NCI-H510A treated with DMSO at 0.1 percent for 48 hours (cell line): ENCODE measurements around the gene ZNF500.
A peak's percentile ranks its signal among the peaks of the same experiment; 100 is the strongest.
"Not testable (repeated sequence)": the region's sequence is repeated elsewhere in the genome, so short reads cannot be mapped to it uniquely, and the experiment has no call there.

Source experiments
- DNase-seq: peaks from one replicate; lab custom pipeline; 2025; lab: John Stamatoyannopoulos, UW

ZNF500 gene

GRCh38 chr16:4796982-4797804 lies 30.2 kb upstream of the ZNF500 start:
- DNase-seq = no peak

- no peak for DNase-seq
Measured at GRCh38 chr16:4795828-4796572, 29.0 kb upstream of the ZNF500 start.

- DNase-seq = peak; percentile 51
Measured at GRCh38 chr16:4795181-4795827, 28.3 kb upstream of the ZNF500 start, which contains the start of gene SMIM22. Gene SMIM22, plus strand, starts transcription at chr16:4795369. Its CDS starts 366 bp downstream, at chr16:4795735.

- DNase-seq = no peak
Measured at GRCh38 chr16:4792951-4793513, 26.1 kb upstream of the ZNF500 start.

GRCh38 chr16:4790871-4791270 lies 23.9 kb upstream of the ZNF500 start:
- DNase-seq = no peak

- no peak for DNase-seq
Measured at GRCh38 chr16:4790261-4790660, 23.3 kb upstream of the ZNF500 start.

- DNase-seq = no peak
Measured at GRCh38 chr16:4788910-4789309, 21.9 kb upstream of the ZNF500 start.

GRCh38 chr16:4788489-4788889 lies 21.5 kb upstream of the ZNF500 start:
- DNase-seq = peak; percentile 45

GRCh38 chr16:4787627-4788482 lies 20.9 kb upstream of the ZNF500 start, which contains the start of gene SEPTIN12:
Gene SEPTIN12, minus strand, starts transcription at chr16:4788345. Its CDS starts 700 bp downstream, at chr16:4787645.
- no peak for DNase-seq

GRCh38 chr16:4787068-4787467 lies 20.1 kb upstream of the ZNF500 start:
- no peak for DNase-seq

GRCh38 chr16:4785758-4786433 lies 18.9 kb upstream of the ZNF500 start:
- no peak for DNase-seq

- DNase-seq = not testable (repeated sequence)
Measured at GRCh38 chr16:4784444-4784987, 17.6 kb upstream of the ZNF500 start.

- DNase-seq = no peak
Measured at GRCh38 chr16:4783951-4784336, 17.0 kb upstream of the ZNF500 start.

GRCh38 chr16:4783251-4783950 lies 16.4 kb upstream of the ZNF500 start:
- no peak for DNase-seq

GRCh38 chr16:4780235-4780634 lies 13.3 kb upstream of the ZNF500 start:
- no peak for DNase-seq

GRCh38 chr16:4778050-4778392 lies 11.1 kb upstream of the ZNF500 start:
- no peak for DNase-seq

GRCh38 chr16:4777339-4778049 lies 10.5 kb upstream of the ZNF500 start:
- no peak for DNase-seq

- no peak for DNase-seq
Measured at GRCh38 chr16:4776141-4776705, 9.3 kb upstream of the ZNF500 start.

GRCh38 chr16:4775005-4775404 lies 8.0 kb upstream of the ZNF500 start:
- no peak for DNase-seq
